GM10847 (cell line): Measurements from ENCODE around the gene TRIM44.

Source experiments
- POLR2A ChIP-seq: IDR thresholded peaks from 2 replicates; pipeline ENCODE4 v1.6.1; 2011; ENCODE audit not compliant: insufficient read length; ENCODE audit errors: extremely low read depth

TRIM44 gene

GRCh38 chr11:35800970-35801953 is 138.7 kb downstream of the TRIM44 start:
- TF ChIP-seq POLR2A, result no peak

GRCh38 chr11:35802221-35802620 is 139.6 kb downstream of the TRIM44 start:
- TF ChIP-seq POLR2A, result no peak

DNA sequence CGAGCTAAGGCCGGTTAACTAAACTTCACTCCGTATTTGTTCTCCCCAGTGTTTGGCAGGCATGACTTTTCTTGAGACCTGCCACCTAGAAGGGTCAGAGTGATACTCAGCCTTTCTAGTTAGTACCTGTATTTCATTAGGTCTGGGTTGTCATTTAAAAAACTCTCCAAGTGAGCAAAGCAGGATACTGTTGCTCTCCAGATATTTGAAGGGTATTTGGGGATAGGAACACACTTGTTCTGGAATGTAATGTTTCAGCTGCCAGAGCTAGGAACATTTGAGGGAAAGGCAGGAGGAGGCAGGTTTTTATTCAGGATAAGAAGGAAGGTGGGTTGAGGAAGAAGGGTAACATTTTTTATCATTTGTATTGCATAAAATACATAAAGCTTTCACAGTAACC is 140.1 kb downstream of the TRIM44 start:
- no peak for TF ChIP-seq POLR2A

- TF ChIP-seq POLR2A, result no peak
Measured at GRCh38 chr11:35803115-35803514, 140.5 kb downstream of the TRIM44 start.

- TF ChIP-seq POLR2A, result no peak
Measured at GRCh38 chr11:35804451-35805040, 142.0 kb downstream of the TRIM44 start.

DNA sequence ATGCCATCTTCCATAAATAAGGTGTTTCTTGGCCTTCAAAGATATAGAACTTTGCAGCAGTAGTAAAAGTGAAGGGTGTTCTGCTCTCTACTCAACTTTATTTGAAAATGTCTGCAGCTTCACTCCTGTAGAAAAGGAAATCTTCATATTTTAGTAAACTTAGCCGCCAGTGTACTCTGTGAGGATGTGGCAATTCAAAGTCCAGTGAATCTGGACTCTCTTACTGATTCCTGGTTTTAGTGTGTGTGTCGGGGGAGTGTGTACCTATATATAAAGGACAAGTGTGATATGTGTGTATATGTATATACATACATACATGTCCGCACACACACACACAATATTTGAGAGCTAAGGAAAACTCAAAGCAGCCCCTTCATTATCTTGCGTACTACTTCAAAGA is 147.0 kb downstream of the TRIM44 start:
- no peak for TF ChIP-seq POLR2A

DNA sequence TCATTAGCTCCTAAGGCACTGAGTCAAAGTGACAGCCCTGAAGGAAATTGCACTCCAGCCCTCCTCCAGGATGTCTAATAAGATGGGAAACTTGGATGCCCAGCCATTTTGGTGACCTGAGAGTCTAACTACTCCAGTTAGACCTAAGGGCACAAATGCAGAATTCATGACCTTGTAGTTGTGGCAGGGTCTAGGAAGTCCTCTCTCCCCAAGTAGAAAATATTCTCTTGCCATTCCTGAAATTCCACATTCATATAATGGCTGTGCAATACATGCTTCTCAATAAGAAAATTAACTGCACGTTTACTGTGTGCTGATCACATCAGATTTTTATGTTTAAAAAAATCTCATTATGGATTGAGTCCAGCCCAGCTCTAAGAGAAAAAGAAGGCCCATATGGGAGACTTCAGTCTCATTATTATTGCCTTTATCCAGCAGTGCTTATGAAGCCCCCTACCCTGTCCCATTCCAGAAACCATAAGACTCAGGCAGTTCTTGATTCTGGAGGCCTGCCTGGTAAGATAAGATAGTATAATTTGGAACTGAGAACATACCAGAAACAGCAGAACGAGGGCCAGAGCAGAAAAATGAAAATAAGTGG is 147.6 kb downstream of the TRIM44 start:
- no peak for TF ChIP-seq POLR2A

DNA sequence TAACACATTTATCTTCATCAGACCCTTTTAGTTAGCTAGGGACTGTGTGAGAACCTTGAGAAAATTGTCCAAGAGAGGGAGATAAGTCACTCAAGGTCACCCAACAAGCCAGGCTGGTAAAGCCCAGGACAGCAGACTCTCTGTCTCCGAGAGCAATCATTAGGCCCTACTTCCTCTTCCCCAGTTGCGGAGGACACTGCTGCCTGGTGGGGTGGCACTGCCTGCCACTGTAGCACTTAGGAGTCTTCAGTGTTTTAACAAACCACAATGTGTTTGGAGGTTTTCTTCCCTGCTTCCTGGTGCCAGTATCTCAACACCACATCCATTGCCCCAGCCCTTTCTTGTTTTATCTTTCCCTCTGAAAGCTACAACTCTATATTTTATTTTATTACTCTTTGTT is 149.2 kb downstream of the TRIM44 start:
- TF ChIP-seq POLR2A, result no peak

GRCh38 chr11:35812828-35813227 is 150.3 kb downstream of the TRIM44 start:
- no peak for TF ChIP-seq POLR2A

DNA sequence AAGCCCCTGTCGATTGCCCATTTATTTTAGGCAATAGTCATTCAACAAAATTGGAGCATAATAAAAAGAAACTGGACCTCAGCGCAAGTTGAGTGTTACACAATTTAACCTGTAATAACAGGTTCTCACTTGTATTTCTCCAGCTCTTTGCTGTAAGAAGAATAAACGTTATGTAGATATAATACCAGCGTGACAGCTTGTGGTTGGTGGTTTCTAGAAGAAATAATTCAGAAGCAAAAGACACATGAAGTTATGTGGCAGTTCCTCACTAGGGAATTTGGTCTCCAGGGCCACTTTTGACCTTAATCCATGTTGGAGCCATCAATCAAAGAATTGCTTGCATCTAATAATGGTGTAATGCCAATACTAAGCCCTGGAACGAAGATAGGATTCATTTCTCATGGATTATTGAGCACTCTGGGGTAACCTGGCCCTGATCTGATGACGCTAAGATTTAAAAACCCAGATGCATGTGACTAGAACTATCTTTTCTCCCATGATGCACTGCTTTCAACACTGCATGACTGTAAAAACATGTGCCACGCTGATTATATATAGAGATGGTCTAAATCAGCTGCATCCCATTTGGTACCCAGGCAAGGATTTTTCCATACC is 151.6 kb downstream of the TRIM44 start:
- TF ChIP-seq POLR2A, result no peak

DNA sequence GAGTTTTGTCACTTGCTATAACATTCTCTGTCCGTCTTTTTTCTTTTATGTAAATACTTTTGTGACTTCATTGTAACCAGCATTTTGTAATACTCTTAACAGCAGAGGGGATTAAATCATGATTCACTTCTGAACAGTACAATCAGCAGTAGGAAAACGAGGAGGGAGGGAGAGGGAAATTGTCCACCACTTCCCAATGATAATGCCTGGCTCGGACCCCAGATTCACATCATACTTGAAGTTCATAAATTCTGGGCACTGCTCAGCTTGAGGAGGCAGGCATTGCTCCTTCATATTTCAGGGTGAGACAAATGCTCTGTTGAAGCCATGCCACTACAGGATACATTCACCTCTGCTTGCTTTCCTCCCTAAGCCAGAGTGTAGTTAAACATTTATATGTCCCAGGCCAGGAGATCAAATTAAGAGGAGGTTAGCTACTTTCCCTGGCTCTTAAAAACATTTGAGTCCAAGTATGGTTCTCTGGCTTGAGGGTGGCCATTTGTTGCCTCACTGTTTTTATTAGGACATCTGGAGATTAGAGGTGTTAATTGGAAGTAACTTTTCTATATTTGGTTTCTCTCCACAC is 152.2 kb downstream of the TRIM44 start:
- no peak for TF ChIP-seq POLR2A

DNA sequence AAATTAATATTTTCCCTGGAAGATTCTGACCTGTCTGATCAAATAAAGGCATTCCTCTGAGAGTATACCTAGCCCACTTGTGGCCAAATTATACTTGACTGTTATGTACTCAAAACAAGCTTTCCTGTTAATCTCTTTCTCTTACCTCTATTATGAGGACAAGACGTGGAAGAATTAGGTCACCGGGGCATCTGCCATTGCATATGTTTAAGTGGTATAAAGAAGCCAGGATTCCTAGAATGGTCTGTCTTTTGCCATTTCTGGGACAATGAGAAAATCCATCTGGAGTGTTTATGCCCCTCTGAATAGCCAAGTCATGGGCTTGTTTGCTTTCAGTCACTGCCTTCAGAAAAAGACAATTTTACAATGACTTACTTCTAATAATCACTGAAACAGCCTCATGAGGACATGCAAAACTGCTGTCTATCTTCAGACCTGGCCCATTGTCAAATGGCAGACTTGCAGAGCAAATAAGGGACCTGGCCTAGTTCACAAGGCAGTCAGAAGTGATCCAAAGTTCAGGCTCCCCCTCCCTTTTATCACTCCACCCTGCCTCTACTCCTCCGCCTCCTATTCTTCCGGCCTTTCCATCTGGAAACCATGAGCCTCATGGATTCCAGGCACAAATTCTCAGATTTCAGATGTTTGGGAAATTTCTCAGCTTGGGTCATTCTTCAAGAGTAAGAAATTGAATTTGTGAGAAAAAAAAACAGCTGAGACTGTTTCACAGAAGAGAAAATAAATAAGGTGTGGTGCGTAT is 153.2 kb downstream of the TRIM44 start:
- TF ChIP-seq POLR2A, result no peak

- TF ChIP-seq POLR2A, result no peak
Measured at GRCh38 chr11:35820614-35821013, 158.0 kb downstream of the TRIM44 start.

DNA sequence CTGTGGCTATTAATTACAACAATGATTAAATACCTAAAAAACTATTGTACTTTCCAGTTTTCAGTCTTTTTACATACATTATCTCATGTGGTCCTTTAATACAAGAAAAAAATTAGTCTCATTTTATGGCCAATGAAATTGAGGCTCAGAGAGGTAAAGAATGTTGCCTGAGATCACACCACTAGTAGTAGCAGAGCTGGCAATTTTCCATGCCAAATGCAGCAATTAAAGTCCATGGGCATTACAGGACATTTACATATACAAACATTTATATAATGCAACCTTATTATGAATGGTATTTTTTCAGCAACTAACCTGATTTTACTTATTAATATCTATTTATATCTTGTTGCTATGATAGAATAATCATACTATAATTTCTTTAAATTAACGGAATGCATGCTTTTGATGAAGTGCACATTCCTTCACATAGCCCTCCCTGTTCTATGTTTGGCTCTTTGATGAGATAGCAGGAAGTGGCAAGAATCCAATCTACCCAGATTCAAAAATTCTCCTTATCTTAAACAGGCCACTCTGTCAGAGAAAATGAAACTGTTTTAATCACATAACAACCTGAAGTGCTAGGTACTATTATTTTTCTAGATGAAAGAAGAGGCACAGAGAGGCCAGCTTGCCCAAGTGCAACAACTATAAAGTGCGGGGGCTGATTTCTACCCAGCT is 160.4 kb downstream of the TRIM44 start:
- TF ChIP-seq POLR2A, result no peak

DNA sequence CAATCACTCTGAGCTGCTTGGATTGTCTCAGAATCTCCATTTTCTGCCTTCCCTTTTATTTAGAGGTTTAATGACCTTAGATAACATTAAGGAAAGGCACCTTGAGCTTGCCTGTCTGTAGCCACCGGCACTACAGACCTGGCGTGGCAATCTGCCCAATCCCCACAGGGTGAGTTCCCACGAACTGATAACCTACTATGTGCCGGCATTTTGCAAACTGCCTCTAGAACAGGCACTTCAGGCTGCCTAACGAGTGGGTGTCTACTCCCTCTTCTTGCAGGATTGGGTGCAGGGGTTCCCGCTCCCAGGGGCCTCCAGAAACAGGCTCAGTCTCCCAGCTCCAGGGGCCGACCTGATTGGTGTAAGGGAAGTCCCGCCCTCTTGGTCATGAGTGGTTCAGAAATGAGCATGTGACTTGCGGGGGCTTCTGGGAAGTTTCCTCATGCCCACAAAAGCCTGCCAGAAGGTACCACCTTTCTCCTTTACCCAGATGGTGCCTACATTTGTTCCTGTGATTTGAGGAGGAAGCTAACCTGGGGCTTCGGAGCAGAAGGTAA is 161.2 kb downstream of the TRIM44 start:
- TF ChIP-seq POLR2A, result no peak
